ENCODE measurements around the gene TIMM22.
"Not testable (repeated sequence)": the region's sequence is repeated elsewhere in the genome, so short reads cannot be mapped to it uniquely, and the experiment has no call there.

TIMM22 gene

DNA sequence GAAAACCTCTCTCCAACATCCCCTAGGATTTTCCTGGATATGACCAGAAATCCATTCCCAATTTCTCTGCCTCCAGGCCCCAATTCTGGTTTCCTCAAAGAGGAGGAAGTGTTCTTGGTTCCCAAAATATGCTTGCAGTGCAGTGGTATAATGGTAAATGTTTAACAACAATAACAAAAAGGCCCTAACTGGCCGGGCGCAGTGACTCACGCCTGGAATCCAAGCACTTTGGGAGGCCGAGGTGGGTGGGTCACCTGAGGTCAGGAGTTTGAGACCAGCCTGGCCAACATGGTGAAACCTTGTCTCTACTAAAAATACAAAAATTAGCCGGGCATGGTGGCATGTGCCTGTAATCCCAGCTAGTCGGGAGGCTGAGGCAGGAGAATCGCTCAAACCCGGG, 1.6 kb upstream of the TIMM22 start:
- DNase-seq (ENCODE audit: low read depth, low spot score); H3K4me3 ChIP-seq (ENCODE audit: low read length): not testable (repeated sequence)

DNA sequence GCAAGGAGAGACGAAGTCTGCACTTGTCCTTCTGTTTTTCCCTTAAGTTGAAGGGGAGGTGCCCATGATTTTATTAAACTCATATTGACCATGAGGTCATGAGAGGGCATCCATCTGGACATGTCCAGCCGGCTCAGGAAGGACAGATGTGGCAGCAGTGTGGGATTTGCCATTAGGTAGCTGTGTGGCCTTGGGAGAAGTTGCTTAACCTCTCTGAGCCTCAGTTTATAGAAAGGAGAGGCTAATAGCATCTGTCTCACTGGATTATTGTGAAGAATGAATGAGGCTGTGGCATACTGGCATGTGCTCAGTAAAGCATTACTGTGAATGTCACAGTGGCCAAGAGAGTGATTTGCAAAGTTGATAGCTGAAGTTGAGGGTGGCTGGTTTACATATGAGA, 1.2 kb downstream of the TIMM22 start:
- H3K4me3 ChIP-seq (ENCODE audit: low read length) = peak overlapping the region; percentile 81
- DNase-seq (ENCODE audit: low read depth, low spot score) = no peak

- H3K4me3 ChIP-seq (ENCODE audit: low read length) = no peak overlapping the region
- DNase-seq (ENCODE audit: low read depth, low spot score) = no peak
These were observed 3.9 kb downstream of the TIMM22 start for GRCh38 chr17:1000597-1001461.

- DNase-seq (ENCODE audit: low read depth, low spot score) = no peak
- H3K4me3 ChIP-seq (ENCODE audit: low read length) = no peak overlapping the region
These were observed 4.9 kb downstream of the TIMM22 start for GRCh38 chr17:1001640-1002411.

DNA sequence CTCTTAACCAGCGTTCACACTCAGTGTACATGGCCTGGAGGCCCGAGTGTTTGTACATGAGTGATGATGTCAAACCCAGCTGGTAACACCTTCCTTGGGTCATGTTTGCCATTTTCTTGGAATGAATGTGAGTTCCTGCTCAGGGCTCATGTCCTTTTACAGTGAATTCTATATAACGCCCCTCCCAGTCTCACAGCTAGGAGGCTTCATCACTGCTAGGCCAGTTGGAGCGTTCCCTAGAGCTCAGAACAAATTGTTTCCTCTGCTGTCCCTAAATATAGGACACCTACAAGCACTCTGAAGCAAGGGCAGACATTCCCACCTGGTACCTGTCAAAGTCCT, 5.5 kb downstream of the TIMM22 start:
- no peak for DNase-seq (ENCODE audit: low read depth, low spot score)
- H3K4me3 ChIP-seq (ENCODE audit: low read length) = no peak overlapping the region

DNA sequence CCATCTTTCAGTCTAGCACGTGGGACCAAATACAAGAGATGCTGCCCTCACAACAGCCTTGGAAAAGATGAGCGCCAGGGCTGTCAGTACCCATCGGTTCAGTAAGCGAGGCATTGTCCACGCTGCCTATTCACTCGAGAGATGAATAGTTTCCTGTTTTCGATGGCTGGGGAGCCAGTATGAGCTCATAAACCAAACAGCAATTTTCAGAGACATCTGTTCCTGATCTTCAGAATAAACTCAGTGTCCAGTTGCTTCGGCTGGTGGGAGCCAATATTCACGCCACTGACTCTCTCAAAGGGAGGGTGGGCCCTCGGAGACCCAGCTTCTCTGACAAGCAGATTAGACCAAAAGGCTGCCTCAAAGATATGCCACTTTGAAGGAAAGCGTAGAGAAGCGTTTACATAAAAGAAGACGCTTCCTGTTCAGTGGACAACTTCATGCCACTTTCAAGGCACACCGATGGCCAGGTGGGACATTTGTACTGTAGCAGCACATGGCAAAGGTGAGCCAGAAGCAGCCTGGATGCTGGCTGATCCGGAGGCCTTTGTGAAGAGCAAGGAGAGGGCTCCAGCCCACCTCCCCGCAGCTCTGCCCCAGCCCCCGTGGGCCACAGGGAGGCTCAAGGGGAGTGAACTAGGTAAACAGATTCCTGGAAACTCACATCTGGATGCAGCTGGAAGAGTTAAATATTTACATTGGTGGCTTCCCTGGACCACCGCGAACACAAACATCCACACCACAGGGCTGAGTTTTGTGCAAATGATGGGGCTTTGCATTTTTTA, 6.0 kb downstream of the TIMM22 start:
- no peak overlapping the region for H3K4me3 ChIP-seq (ENCODE audit: low read length)
- DNase-seq (ENCODE audit: low read depth, low spot score) = no peak

- no peak for DNase-seq (ENCODE audit: low read depth, low spot score)
- H3K4me3 ChIP-seq (ENCODE audit: low read length) = no peak overlapping the region
These were observed 6.7 kb downstream of the TIMM22 start for GRCh38 chr17:1003633-1003971.

GRCh38 chr17:1003972-1004768, 7.2 kb downstream of the TIMM22 start:
- H3K4me3 ChIP-seq (ENCODE audit: low read length) = peak overlapping the region; percentile 57
- peak; percentile 61 for DNase-seq (ENCODE audit: low read depth, low spot score)

DNA sequence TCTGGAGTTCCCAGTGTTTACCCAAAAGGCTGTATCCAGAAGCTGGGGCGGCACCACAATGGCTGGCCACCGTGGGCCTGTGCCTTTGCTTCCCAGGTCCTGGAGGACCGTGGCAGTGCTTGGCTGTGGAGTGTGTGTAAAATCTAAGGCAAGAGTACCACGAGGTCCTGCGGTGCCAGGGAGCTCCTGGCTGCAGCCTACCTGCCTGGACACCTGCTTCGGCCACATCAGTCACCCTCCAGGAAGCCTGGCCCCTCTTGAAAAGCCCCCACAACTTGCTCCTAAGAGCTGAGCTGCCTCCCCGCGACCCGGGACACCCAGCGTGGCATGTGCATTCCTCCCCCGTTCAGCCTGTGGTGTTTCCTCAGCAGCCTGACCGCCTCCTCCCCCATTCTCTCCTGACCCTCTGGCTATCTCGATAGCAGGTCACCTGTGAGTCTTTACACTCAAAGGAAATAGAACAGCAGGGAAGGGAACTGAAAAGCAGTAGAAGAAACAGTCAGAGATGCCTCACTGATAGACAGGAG, 7.9 kb downstream of the TIMM22 start:
- DNase-seq (ENCODE audit: low read depth, low spot score) = no peak
- peak overlapping the region; percentile 57 for H3K4me3 ChIP-seq (ENCODE audit: low read length)

DNA sequence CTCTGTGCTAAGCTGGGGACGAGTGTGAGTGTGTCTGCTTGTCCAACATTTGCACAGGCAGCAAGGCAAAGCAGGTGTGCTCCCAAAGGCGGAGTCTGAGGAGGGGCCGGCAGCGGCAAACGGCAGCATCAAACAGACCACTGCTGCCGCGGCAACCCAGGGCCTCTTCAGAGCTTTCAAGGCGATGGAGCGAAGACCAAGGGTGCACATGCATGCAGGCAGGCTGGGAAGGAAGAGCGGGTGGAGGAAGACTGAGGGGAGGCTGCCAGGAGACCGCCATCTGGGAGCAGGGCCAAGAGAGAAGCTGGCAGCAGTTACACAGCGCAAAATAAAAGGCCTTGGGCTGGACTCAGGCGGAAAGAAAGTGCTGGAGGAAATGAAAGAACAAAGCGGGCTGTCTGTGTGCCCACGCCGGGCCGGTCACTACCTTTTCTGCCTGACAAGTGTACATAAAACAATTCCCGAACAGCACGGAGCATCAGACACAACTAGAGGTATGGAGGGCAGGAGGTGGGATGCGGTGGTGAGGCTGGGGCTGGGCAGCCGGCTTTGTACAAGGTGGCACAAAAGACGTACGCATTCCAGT, 8.5 kb downstream of the TIMM22 start:
- peak; percentile 92 for DNase-seq (ENCODE audit: low read depth, low spot score)
- H3K4me3 ChIP-seq (ENCODE audit: low read length) = peak overlapping the region; percentile 57

DNA sequence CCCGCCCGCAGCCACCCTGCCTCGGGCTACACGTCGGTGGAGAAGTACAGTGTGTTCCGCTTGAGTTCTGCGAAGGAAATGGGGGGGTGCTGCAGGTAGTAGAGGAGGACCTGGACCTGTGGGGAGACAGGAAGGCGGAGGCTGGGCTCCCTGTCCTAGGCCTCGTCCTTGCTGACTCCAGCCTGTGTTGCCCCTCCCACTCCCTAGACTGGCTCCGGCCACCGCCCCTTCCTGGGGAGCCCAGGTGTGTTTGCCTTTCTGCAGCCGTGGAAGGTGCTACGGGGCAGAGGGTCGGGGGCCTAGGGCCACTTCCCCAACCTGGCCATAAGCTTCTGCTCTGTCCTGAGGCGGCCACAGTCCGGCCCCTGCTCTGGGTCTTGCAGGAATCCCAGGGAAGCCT, 9.1 kb downstream of the TIMM22 start:
- H3K4me3 ChIP-seq (ENCODE audit: low read length) = peak overlapping the region; percentile 57
- DNase-seq (ENCODE audit: low read depth, low spot score) = peak; percentile 41

- H3K4me3 ChIP-seq (ENCODE audit: low read length) = no peak overlapping the region
- DNase-seq (ENCODE audit: low read depth, low spot score) = no peak
These were observed 10.5 kb downstream of the TIMM22 start for GRCh38 chr17:1007310-1008007.

DNA sequence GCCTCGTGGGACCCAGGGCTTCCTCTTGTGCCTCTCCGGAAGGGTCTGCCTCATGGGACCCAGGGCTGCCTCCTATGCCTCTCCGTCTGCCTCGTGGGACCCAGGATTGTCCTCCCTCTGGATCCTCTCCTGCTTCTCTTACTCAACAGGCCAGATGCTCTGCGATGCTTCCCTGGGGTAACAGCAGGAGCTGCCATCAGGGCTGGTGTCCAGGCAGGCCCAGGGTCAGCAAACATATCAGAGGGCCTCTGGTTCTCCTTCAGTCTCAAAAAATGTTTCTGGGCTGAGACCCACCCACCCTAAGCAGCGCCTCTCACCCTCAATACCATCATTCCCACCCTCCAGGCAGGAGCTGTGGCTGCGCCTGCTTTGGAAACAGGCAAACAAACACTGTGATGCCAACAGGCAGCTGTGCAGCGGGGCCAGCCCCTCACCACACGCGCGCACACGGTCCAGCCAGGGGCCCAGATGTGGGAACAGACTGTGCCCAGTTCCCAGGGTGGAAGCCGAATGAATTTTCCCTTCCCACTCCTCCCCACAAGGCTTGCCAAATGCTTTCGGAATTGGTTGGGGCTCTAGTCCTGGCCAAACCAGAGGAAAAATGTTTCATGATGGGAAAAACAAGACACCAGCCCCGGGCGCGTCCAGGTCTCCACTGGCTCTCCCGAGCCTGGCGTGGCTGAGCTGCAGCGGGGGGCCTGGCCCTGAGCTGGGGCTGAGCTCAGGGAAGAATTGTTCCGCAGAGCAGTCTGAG, 11.3 kb downstream of the TIMM22 start:
- no peak overlapping the region for H3K4me3 ChIP-seq (ENCODE audit: low read length)
- no peak for DNase-seq (ENCODE audit: low read depth, low spot score)

GRCh38 chr17:1009229-1010085, 12.5 kb downstream of the TIMM22 start:
- DNase-seq (ENCODE audit: low read depth, low spot score) = no peak
- no peak overlapping the region for H3K4me3 ChIP-seq (ENCODE audit: low read length)

DNA sequence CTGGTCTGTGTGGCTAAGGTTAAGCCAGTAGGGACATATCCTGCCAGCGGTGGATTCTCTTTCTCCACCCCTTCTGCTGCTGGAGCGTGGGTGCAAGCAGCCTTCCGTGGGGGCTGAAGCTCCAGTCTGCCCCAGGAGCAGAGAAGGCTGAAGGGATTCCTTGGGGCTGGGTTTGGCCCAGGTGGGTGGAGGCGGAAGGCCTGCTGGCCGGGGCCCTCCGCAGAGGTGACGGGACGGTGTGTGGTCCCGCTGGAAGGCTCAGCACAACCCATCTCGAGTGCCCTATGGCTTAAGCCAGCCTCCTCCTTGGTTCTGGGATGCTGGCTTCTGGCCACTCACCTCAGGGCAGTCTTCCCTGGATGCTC, 13.1 kb downstream of the TIMM22 start:
- no peak overlapping the region for H3K4me3 ChIP-seq (ENCODE audit: low read length)
- no peak for DNase-seq (ENCODE audit: low read depth, low spot score)

DNA sequence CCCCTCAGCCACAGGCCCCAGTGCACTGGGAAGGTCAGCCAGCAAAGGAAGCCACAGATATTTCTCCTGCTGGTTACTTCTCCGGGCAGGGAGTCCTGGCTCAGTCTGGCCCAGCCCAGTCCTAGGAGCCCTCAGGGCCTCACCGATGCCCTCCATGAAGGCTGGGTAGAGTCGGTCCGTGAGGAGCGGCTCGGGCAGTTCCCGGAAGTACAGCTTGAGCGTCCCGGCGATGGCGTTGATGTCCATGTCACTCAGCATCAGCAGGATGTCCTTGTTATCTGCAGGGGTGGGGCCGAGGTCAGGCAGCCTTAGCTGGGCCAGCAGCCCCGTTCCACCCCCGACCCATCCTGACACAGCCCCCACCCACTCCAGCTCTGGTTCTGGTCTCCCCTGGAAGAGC, 13.7 kb downstream of the TIMM22 start:
- DNase-seq (ENCODE audit: low read depth, low spot score) = no peak
- no peak overlapping the region for H3K4me3 ChIP-seq (ENCODE audit: low read length)

GRCh38 chr17:1011138-1011537, 14.2 kb downstream of the TIMM22 start:
- H3K4me3 ChIP-seq (ENCODE audit: low read length) = no peak overlapping the region
- no peak for DNase-seq (ENCODE audit: low read depth, low spot score)
